ENCODE results near the gene GLO1.

Gene GLO1

GRCh38 chr6:38654263-38654662 lies 48.7 kb downstream of the GLO1 start:
- Histone ChIP-seq H3K9ac (ENCODE audit: low read length) (no peak overlapping the region), H3K36me3 (replicated peaks; ENCODE audit: insufficient read depth, low read length) (no peaks in the 10 kb centered on the region), H3K9me2 (replicated peaks; ENCODE audit: insufficient read depth, low read length) (no peaks in the 10 kb centered on the region)

GRCh38 chr6:38651121-38651784 lies 51.7 kb downstream of the GLO1 start:
- Histone ChIP-seq H3K9me2 (replicated peaks; ENCODE audit: insufficient read depth, low read length) (no peaks in the 10 kb centered on the region), H3K4me1 (ENCODE audit: low read length) (no peaks in the 10 kb centered on the region), H3F3A (ENCODE audit: insufficient read depth, low read length) (no peaks in the 10 kb centered on the region), H3K9me3 (replicated peaks; ENCODE audit: insufficient read depth, low read length) (no peaks in the 10 kb centered on the region), H4K20me1 (ENCODE audit: insufficient read depth, low read length) (no peaks in the 10 kb centered on the region), H3K27ac (ENCODE audit: low read length) (no peak overlapping the region), H2AFZ (ENCODE audit: low read length) (no peak overlapping the region), H3K4me2 (ENCODE audit: low read depth, low read length) (no peak overlapping the region), H3K27me3 (replicated peaks; ENCODE audit: insufficient read depth, low read length) (no peaks in the 10 kb centered on the region), H3K9ac (ENCODE audit: low read length) (no peak overlapping the region), H3K4me3 (ENCODE audit: low read length) (no peak overlapping the region), H3K79me2 (ENCODE audit: low read length) (no peaks in the 10 kb centered on the region), H3K36me3 (replicated peaks; ENCODE audit: insufficient read depth, low read length) (no peaks in the 10 kb centered on the region)
- TF ChIP-seq EZH2 (optimal IDR thresholded peaks at IDR 0.05; ENCODE audit: low read depth, low read length): no peak
- DNase-seq: no peak

More at GRCh38 chr6:38654263-38654662, 48.7 kb downstream of the GLO1 start:
- Histone ChIP-seq H3K79me2 (ENCODE audit: low read length) (no peaks in the 10 kb centered on the region), H4K20me1 (ENCODE audit: insufficient read depth, low read length) (no peaks in the 10 kb centered on the region), H3K4me1 (ENCODE audit: low read length) (no peaks in the 10 kb centered on the region), H3K27me3 (replicated peaks; ENCODE audit: insufficient read depth, low read length) (no peaks in the 10 kb centered on the region), H3K4me3 (ENCODE audit: low read length) (no peak overlapping the region), H3K9me3 (replicated peaks; ENCODE audit: insufficient read depth, low read length) (no peaks in the 10 kb centered on the region), H2AFZ (ENCODE audit: low read length) (no peak overlapping the region), H3F3A (ENCODE audit: insufficient read depth, low read length) (no peaks in the 10 kb centered on the region), H3K4me2 (ENCODE audit: low read depth, low read length) (no peak overlapping the region), H3K27ac (ENCODE audit: low read length) (no peak overlapping the region)
- TF ChIP-seq EZH2 (optimal IDR thresholded peaks at IDR 0.05; ENCODE audit: low read depth, low read length): no peak
- TF ChIP-seq CTCF (IDR thresholded peaks at IDR 0.05; ENCODE audit: low read length): no peak
- no peak for TF ChIP-seq EZH2phosphoT487 (IDR thresholded peaks at IDR 0.05; ENCODE audit: low read length)
- no peak for DNase-seq

GRCh38 chr6:38650207-38650752 lies 52.7 kb downstream of the GLO1 start:
- H3K9ac ChIP-seq (ENCODE audit: low read length): no peak overlapping the region

More at GRCh38 chr6:38650207-38650752, 52.7 kb downstream of the GLO1 start:
- Histone ChIP-seq H4K20me1 (ENCODE audit: insufficient read depth, low read length) (no peaks in the 10 kb centered on the region), H3K27ac (ENCODE audit: low read length) (no peak overlapping the region), H3K9me3 (replicated peaks; ENCODE audit: insufficient read depth, low read length) (no peaks in the 10 kb centered on the region), H3K27me3 (replicated peaks; ENCODE audit: insufficient read depth, low read length) (no peaks in the 10 kb centered on the region), H3K4me3 (ENCODE audit: low read length) (no peak overlapping the region), H3F3A (ENCODE audit: insufficient read depth, low read length) (peaks cover 1% of the 10 kb centered on the region; the same call in 1 of the 2 replicates), H3K9me2 (replicated peaks; ENCODE audit: insufficient read depth, low read length) (no peaks in the 10 kb centered on the region), H3K36me3 (replicated peaks; ENCODE audit: insufficient read depth, low read length) (no peaks in the 10 kb centered on the region), H3K4me1 (ENCODE audit: low read length) (peaks cover 2% of the 10 kb centered on the region; the same call in 1 of the 2 replicates), H2AFZ (ENCODE audit: low read length) (no peak overlapping the region), H3K79me2 (ENCODE audit: low read length) (no peaks in the 10 kb centered on the region), H3K4me2 (ENCODE audit: low read depth, low read length) (no peak overlapping the region)
- no peak for DNase-seq
- TF ChIP-seq CTCF (IDR thresholded peaks at IDR 0.05; ENCODE audit: low read length) (no peak), EZH2 (optimal IDR thresholded peaks at IDR 0.05; ENCODE audit: low read depth, low read length) (no peak), EZH2phosphoT487 (IDR thresholded peaks at IDR 0.05; ENCODE audit: low read length) (no peak)
